Activated naive CD4-positive, alpha-beta T cell treated with anti-CD3 and anti-CD28 coated beads, Interleukin-2, amount 50 U/mL, for 72 hours (primary cell): ENCODE data around the gene CARM1. TPM values are rescaled to one million over a fixed set of nuclear protein-coding genes. Genes with fewer than 3 reads are reported as not detected.
"Not testable (repeated sequence)": the region's sequence is repeated elsewhere in the genome, so short reads cannot be mapped to it uniquely, and the experiment has no call there.

ENCODE experiments used
- ATAC-seq, 2 donors: fragments of 150-1000 bp; cut with Tn5 transposase; 2 replicates each; pipeline ENCODE4 v1.10.0; 2021; ENCODE audit warnings: mild to moderate bottlenecking in 2 of 2, moderate library complexity in 2 of 2
- DNase-seq, 2 donors: peaks; one replicate each; pipeline ENCODE4 v3.0.0; 2021 to 2022; ENCODE audit warnings: low spot score in 2 of 2
- H3K27ac Mint-ChIP-seq, 2 donors: one replicate each; pipeline ENCODE4 v1.8.0; 2022; ENCODE audit warnings: mild to moderate bottlenecking in 2 of 2, mixed read lengths in 2 of 2
- H3K36me3 Mint-ChIP-seq, 2 donors: one replicate each; pipeline ENCODE4 v1.8.0; 2022; ENCODE audit warnings: mixed read lengths in 2 of 2
- H3K9me3 Mint-ChIP-seq, 2 donors: one replicate each; pipeline ENCODE4 v1.8.0; 2022; ENCODE audit warnings: mixed read lengths in 2 of 2
- total RNA-seq, 2 donors: library from RNA; stranded (reverse); gene quantifications; one replicate each; pipeline ENCODE4 v1.2.3, GENCODE V29; 2022

Gene CARM1
- total RNA-seq, 2 donors from 2014 or later = 46.4 to 73.6 TPM

DNA sequence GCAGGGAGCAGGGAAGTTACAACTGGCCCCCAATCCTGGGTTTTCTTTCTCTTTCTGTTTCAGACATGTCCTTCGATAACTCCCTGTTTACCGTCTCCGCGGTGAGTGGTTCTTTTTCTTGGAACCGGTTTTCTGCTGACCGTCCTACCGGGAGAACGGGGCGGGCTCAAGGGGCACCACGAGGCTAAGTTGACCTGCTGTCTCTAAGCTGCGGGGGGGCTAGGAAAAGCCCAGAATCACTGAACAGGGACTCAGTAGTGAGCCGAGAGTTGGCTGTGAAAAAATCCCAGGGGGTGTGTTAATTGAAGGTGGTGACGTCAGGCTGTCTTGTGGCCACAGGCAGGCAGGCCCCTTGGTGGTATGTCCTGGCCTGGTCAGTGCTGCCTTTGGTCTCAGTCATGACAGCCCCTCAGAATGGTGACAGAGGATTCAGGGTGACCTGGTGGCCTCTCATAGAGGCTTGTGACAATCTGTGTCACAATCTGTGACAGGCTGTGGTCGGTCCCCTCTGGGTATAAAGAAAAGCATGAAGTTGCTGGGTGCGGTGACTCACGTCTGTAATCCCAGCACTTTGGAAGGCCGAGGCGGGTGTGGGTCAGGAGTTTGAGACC lies 8.1 kb upstream of the CARM1 start:
- ATAC-seq = peak in 1 of 2 donors; percentile 13
- no peak for DNase-seq
- H3K27ac Mint-ChIP-seq = peak overlapping the region; percentile 48 to 65
- no peaks in the 10 kb centered on the region for H3K36me3 Mint-ChIP-seq
- H3K9me3 Mint-ChIP-seq = no peaks in the 10 kb centered on the region

- Mint-ChIP-seq H3K9me3 (no peaks in the 10 kb centered on the region), H3K36me3 (no peaks in the 10 kb centered on the region), H3K27ac (peak overlapping the region in 1 of 2 donors; percentile 48)
- DNase-seq (peak; percentile 85 to 87), ATAC-seq (peak; percentile 93 to 95)
These were observed 6.8 kb upstream of the CARM1 start for GRCh38 chr19:10864538-10864899.

DNA sequence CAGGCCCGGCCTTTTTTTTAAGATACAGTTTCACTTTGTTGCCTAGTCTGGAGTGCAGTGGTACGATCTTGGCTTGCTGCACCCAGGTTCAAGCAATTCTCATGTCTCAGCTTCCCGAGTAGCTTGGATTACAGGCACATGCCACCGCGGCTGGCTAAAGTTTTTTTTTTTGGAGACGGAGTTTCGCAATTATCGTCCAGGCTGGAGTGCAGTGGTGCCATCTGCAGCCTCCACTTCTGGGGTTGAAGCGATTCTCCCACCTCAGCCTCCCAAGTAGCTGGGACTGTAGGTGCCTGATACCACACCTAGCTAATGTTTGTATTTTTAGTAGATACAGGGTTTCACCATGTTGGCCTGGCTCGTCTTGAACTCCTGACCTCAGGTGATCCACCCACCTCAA lies 4.9 kb upstream of the CARM1 start:
- H3K9me3 Mint-ChIP-seq = no peaks in the 10 kb centered on the region
- H3K27ac Mint-ChIP-seq = no peak overlapping the region
- no peaks in the 10 kb centered on the region for H3K36me3 Mint-ChIP-seq
- DNase-seq (no peak), ATAC-seq (no peak)

DNA sequence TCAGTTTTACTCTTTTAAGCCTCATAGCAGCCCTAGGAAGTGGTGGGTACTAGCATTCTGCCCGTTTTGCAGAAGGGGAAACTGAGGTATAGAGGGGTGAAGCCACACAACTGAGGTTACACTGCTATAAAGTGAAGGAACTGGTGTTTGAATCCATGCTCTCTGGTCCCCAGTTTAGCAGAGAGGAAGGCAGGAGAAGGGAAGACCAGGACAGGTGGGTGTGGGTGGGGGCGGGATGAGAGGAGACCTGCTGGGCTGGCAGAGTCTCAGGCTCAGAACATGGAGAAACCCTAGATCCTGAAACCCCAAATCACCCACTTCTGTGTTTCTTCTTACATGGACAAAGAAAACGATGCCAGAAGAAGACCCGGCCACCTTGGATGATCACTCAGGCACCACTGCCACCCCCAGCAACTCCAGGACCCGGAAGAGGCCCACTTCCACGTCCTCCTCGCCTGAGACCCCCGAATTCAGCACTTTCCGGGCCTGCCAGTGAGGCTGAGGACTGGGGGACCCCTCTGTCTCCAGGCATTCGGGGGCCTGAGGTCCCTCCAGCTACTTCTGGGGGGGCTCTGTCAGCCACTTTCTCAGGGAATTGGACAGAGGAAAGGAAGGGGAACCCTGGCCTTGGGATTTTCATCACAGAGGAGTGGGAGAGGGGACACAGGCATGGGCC lies 2.3 kb upstream of the CARM1 start:
- peak overlapping the region in 1 of 2 donors; percentile 50 for H3K27ac Mint-ChIP-seq
- no peaks in the 10 kb centered on the region for H3K9me3 Mint-ChIP-seq
- H3K36me3 Mint-ChIP-seq = no peaks in the 10 kb centered on the region
- DNase-seq (no peak), ATAC-seq (no peak)

- not testable (repeated sequence) for H3K36me3 Mint-ChIP-seq, H3K9me3 Mint-ChIP-seq, ATAC-seq
- H3K27ac Mint-ChIP-seq = peak overlapping the region; percentile 82 to 84
- DNase-seq = peak in 1 of 2 donors; percentile 67
These were observed 1.5 kb upstream of the CARM1 start for GRCh38 chr19:10869872-10870311.

DNA sequence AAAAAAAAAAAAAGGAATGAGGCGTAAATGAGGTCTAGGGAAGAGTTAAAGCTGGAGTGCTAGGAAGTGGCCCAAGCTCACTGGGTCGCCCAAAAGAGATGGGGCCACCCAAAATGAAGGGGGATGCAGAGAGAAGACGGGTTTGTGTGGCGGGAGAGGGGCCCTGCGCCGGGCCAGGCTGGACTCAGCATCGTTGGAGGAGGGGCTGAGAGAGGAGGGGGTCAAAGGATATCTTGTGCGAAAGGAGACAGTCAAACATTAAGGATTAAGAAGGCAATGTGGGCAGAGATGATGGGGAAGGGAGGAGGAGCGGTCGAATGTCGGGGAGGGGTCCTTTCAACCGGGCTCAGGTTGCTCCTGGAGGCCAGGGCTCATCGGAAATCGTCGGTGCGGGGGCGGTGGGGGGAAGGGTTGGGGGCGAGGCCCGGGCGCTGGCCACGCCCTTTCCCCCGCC lies 825 bp upstream of the CARM1 start:
- DNase-seq (no peak), ATAC-seq (no peak)
- no peaks in the 10 kb centered on the region for H3K9me3 Mint-ChIP-seq
- no peaks in the 10 kb centered on the region for H3K36me3 Mint-ChIP-seq
- H3K27ac Mint-ChIP-seq = peak overlapping the region; percentile 82 to 84

- no peaks in the 10 kb centered on the region for H3K36me3 Mint-ChIP-seq
- peak overlapping the region; percentile 13 to 79 for H3K27ac Mint-ChIP-seq
- H3K9me3 Mint-ChIP-seq = no peaks in the 10 kb centered on the region
- peak in 1 of 2 donors; percentile 5 for ATAC-seq
- peak; percentile 31 to 71 for DNase-seq
These were observed 575 bp downstream of the CARM1 start for GRCh38 chr19:10871711-10872545.

DNA sequence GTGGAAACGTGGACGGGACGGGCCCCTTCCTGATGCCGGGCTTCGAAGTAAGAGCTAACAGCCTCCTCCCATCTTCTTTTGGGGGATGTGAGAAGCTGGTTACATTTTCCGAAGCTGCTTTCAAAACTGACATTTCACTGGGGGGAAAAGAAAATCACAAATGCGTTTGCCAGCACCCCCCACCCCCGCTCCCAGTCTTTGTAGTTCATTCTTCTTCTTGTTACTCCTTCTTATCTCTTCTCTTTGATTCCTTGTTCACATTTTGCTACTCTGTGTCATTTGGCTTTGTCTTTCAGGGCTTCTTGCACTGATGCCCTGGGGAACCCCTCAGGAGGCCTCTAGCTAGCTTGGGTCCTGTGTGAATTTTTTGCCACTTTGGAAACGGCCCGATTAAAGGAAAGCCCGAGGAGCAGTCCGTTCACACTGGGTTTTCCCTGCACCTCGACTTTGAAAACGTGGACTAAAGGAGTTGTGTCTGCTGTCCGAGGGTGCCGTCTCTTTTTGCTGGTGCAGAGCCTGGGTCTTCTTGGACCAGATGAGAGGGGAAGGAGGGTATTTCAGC lies 1.3 kb downstream of the CARM1 start:
- DNase-seq = no peak
- peak overlapping the region; percentile 13 to 79 for H3K27ac Mint-ChIP-seq

DNA sequence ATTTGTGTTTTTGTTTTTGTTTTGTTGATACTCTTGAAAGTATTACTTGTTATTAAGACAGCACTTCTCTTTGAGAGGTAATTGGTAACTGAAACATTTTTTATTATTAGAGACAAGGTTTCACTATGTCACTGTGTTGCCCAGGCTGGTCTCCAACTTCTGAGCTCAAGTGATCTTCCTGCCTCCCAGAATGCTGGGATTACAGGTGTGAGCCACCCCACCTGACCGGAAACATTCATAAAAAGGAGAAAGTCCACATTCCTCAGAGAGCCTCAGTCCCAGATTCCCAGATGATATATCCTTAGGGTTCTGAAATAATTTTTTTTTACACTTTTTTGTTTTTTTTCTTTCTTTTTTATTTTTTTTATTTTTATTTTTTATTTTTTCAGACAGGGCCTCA lies 2.7 kb downstream of the CARM1 start:
- Mint-ChIP-seq H3K9me3 (no peaks in the 10 kb centered on the region), H3K36me3 (peaks cover 0 to 1% of the 10 kb centered on the region in 2 donors), H3K27ac (no peak overlapping the region)
- ATAC-seq = no peak
- DNase-seq = no peak

More for the DNA sequence above, 1.3 kb downstream of the CARM1 start:
- Mint-ChIP-seq H3K36me3 (no peaks in the 10 kb centered on the region), H3K9me3 (no peaks in the 10 kb centered on the region)
- ATAC-seq = no peak

- Mint-ChIP-seq H3K9me3 (no peaks in the 10 kb centered on the region), H3K27ac (peak overlapping the region in 1 of 2 donors; percentile 56), H3K36me3 (peaks cover 0 to 6% of the 10 kb centered on the region in 2 donors)
- ATAC-seq (peak; percentile 68 to 72), DNase-seq (peak in 1 of 2 donors; percentile 22)
These were observed 5.3 kb downstream of the CARM1 start for GRCh38 chr19:10876459-10877240.

GRCh38 chr19:10877608-10878007 lies 6.3 kb downstream of the CARM1 start:
- H3K36me3 Mint-ChIP-seq, DNase-seq, H3K9me3 Mint-ChIP-seq, ATAC-seq: not testable (repeated sequence)
- H3K27ac Mint-ChIP-seq = peak overlapping the region in 1 of 2 donors; percentile 77

DNA sequence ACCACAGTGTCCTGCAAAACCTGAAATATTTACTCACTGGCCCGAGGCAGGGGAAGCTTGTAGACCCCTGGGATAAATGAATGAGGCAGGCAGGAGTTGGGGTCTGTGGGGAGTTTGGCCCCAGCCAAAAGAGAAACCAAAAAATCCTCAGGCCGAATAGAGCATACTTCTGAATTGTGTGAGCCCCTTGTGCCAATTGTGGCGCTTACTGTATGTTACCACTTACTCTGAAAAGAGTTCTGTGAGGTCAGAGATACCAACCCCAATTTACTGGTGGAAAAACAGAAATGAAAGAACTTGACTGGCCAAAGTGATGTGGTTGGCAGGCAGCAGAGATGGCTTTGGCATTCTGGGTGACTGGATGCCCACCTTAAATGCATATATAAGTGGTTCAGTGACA lies 6.9 kb downstream of the CARM1 start:
- no peak for DNase-seq
- Mint-ChIP-seq H3K36me3 (peaks cover 0 to 6% of the 10 kb centered on the region in 2 donors), H3K27ac (peak overlapping the region; percentile 77 to 92), H3K9me3 (no peaks in the 10 kb centered on the region)
- peak in 1 of 2 donors; percentile 22 for ATAC-seq

DNA sequence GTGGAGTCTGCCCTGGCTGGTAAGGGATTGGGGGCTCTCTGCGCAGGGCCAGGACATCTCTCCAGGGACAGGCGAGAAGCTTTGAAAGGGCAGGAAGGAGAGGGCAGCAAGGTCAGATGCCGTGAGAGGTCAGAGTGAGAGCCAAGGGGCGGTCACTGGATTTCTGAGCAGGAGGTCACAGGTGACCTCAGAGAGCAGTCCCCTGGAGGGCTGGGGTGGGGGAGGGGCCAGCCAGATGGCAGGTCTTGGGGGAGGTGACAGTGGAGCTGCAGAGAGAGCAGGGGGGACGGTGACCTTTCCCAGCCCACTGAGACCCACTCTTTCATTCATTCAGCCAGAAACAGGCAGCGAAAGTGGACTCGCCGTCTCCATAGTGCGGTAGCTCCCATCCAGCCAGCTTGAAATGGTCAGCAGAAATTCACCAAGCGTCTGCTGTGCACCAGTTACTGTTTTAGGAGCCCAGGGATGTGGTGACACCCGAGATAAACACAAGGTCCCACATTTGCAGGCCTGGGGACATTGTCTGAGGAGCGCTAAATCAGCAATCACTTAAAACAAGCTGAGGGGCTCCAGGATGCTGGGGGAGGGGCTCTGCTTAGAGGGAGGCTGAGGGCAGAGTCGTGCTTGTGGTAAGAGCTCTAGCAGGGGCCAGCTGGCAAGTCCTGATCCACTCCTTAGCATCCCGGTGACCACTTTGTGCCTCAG lies 10.2 kb downstream of the CARM1 start:
- no peaks in the 10 kb centered on the region for H3K9me3 Mint-ChIP-seq
- no peak overlapping the region for H3K27ac Mint-ChIP-seq
- ATAC-seq (no peak), DNase-seq (no peak)
- peaks cover 0 to 6% of the 10 kb centered on the region in 2 donors for H3K36me3 Mint-ChIP-seq

DNA sequence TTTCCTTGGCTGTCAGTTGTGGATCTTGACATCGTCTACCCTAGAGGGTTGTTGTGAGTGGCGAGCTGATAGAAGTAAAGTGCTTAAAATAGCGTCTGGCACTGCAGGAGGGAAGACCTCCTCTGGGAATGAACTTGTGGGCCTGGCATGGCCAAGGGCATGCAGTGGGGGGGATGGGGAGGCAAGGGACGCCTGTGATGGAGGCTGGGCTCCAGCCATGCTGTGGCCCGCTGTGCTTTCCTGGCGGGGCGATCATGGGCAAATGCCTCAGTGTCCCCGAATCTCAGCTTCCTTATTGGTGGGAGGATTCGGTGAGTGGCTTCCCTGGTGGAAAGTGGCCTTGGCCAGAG lies 10.7 kb downstream of the CARM1 start:
- peaks cover 0 to 6% of the 10 kb centered on the region in 2 donors for H3K36me3 Mint-ChIP-seq
- DNase-seq = no peak
- ATAC-seq = no peak

DNA sequence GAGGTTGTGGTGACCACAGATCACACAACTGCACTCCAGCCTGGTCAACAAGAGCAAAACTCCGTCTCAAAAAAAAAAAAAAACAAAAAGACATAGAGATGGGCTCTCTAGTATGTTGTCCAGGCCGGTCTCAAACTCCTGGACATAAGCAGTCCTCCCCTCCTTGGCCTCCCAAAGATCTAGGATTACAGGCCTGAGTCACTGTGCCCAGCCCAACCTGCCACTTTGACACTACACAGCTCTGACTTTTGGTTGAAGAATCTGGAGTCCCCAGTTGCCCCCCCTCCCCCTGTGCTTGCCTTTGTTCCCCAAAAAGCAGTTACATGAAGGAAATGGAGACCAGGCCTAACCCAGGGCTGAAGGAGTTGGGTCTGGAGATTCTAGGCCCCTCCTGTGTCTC lies 12.9 kb downstream of the CARM1 start:
- Mint-ChIP-seq H3K9me3 (no peaks in the 10 kb centered on the region), H3K27ac (no peak overlapping the region), H3K36me3 (peaks cover 0 to 2% of the 10 kb centered on the region in 2 donors)
- DNase-seq (no peak), ATAC-seq (no peak)

More for the DNA sequence above, 10.7 kb downstream of the CARM1 start:
- Mint-ChIP-seq H3K9me3 (no peaks in the 10 kb centered on the region), H3K27ac (no peak overlapping the region)
